Measurements from ENCODE around the gene C2orf76.
A peak's percentile ranks its signal among the peaks of the same experiment; 100 is the strongest.
"Not testable (repeated sequence)": the region's sequence is repeated elsewhere in the genome, so short reads cannot be mapped to it uniquely, and the experiment has no call there.

Gene C2orf76

DNA sequence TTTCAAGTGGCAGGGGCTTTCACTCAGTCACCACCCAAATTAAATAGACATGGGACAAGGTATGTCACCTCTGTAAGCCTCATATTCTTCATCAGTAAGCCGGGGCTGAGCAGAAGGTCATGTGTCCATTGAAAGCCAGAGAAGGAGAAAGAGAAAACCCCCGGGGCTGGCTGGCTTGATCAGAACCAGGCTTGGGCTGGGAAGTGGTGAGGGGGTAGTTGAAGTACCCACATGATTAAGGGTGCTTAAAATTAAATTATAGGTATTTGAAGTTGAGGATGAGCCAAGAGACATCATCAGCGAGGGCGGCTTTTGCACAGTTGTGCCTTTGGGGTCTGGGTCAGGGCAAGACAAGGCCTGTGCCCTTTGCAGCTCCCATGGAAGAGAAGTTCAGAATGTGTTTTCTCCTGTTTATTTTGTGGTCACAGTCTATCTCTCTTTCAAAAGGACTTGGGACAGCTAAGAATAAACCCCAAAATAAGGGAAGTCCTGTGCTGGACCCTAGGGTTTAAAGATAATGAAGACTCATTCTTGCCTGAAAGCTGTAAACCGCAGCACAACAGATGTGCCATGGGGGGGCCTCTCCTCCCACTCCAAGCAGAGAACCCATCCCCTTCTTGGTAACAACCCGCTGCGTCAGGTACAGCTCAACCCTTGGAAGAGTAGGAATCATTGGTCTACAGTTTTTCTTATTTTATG is 10.8 kb upstream of the C2orf76 start:
- DNase-seq: no peak

- no peak for DNase-seq
Measured at GRCh38 chr2:119376810-119377209, 10.2 kb upstream of the C2orf76 start.

GRCh38 chr2:119376406-119376805 is 9.8 kb upstream of the C2orf76 start:
- DNase-seq: not testable (repeated sequence)

DNA sequence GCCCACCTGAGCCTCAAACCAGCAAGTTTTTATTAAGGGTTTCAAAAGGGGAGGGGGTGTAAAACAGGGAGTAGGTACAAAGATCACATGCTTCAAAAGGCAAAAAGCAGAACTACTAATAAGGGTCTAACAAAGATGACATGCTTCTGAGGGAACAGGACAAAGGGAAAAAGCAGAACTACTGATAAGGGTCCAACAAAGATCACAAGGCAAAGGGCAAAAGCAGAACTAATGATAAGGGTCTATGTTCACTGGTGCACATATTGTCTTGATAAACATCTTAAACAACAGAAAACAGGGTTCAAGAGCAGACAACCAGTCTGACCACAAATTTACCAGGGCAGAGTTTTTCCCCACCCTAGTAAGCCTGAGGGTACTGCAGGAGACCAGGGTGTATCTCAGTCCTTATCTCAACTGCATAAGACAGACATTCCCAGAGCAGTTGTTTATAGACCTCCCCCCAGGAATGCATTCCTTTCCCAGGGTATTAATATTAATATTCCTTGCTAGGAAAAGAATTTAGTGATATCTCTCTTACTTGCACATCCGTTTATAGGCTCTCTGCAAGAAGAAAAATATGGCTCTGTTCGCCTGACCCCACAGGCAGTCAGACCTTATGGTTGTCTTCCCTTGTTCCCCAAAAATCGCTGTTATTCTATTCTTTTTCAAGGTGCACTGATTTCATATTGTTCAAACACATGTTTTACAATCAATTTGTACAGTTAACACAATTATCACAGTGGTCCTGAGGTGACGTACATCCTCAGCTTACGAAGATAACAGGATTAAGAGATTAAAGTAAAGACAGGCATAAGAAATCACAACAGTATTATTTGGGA is 7.5 kb upstream of the C2orf76 start:
- DNase-seq: not testable (repeated sequence)

DNA sequence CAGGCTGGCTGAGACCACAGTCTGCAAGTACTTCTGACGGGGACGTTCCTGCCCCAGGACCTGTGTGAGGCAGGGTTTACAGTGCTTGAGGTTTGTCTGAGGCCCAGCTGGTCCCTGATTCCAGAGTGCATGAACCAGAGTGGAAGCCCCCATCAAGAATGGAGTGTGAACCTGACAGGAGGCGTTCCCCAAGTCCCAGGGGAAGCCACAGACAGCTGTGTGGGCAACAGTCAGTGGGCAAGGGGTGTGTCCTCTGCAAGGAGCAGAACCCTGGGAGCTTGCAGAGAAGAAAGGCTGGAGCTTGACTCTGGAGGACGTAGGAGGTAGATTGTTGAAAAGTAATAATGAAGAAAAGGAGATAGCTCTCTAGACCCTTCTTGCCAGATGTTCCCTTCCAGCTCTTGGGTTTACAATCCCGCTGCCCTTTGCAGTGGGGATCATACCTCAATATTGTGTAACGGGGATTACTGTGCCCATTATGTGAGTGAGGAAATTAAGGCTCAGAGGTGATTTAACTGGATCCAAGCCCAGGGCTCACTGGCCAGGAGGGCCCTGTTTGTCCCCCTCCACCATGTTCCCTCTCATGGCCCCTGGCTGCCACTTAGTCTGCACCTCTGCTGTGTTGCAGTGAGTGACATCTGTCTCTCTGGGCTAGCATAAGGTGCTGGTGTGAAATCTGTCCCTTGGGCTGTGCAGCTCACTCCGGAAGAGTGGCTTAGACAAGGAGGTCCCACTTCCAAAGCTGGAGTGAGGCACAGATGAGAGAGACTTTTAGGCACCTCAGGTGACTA is 6.3 kb upstream of the C2orf76 start:
- no peak for DNase-seq

GRCh38 chr2:119371111-119371510 is 4.5 kb upstream of the C2orf76 start:
- no peak for DNase-seq

DNA sequence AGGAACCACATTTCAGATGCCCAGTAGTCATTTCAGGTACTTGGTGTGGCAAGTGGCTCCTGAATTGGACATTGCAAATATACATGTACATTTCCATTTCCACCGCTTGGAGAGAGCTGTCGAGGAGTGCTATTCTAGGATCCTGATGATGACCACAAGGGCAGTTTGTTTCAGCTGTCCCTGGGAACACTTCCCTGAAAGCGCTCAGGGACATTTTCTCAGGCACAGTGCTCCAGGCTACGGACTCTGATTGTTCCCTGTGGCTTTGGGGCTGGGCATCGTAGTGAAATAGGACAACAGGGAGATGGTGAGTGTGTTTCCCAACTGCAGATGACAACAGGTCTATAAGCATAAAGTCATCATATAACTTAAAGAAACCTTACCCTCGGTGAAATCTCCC is 3.2 kb upstream of the C2orf76 start:
- no peak for DNase-seq

GRCh38 chr2:119367472-119368099 is 952 bp upstream of the C2orf76 start:
- peak; percentile 29 to 30 for DNase-seq

DNA sequence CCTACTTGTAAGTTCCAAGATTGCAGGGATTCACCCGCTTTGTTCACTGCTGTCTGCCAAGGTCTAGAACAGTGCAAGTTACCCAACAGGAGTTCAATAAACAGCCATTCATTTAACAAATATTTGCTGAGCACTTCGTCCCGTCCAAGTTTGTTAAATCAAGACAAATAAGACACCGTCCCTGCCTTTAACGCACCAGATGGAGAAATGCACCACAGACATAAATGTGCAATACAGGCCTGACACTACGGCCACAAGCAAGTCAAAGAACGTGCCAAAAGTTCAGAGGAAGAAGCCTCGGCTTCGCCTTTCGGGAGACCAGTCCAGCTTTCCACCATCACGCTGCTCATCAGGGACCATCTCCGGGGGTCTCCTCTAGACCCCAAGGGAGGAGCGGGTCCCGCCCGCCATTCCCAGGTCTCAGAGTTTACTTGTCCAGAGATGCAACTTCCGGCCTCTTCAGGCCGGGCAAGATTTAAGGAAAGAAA is 429 bp downstream of the C2orf76 start:
- DNase-seq: peak; percentile 9 to 25

DNA sequence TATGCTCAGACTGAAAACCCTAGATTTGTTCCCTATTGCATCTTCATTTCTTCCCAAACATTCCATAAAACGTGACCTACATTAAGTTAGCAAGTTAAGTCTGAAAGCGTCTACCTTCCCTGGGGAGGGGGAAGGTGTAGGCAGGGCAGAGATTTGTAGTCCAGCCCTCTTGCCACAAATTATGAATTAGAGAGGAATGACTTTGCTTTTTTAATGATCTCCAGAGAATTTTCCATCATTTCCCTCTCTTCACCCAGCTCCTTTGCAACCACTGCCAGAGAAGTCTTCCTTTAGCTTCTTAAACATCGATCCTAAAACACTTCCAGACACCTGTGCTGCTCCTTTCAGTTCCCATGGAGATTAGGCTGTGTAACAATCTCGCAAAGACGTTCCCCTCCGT is 1.2 kb downstream of the C2orf76 start:
- no peak for DNase-seq

DNA sequence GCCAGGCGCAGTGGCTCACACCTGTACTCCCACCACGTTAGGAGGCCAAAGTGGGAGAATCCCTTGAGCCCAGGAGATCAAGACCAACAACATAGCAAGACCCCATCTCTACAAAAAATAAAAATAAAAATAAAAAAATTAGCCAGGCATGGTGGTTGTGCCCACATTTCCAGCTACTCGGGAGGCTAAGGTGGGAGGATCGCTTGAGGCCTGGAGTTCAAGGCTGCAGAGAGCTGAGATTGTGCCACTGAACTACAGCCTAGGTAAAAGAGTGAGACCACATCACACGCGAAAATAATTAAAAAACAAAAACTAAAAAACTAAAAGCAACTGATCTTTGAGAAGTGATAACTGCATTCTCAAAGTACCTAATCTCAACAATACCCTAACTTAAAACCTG is 1.8 kb downstream of the C2orf76 start:
- no peak for DNase-seq

- no peak for DNase-seq
Measured at GRCh38 chr2:119360423-119360966, 6.1 kb downstream of the C2orf76 start.

DNA sequence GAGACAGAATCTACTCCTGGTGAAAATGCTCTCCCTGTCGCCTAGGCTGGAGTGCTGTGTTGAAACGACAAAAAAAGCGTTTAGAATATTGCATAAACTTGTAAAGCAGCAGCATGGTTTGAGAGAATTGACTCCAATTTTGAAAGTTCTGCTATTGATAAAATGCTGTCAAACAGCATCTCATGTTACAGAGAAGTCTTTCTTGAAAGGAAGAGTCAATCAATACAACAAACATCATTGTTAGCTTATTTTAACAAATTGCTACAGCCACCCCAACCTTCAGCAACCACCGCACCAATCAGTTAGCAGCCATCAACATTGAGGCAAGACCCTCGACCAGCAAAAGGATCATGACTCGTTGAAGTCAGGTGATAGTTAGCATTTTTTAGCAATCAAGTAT is 6.9 kb downstream of the C2orf76 start:
- no peak for DNase-seq

DNA sequence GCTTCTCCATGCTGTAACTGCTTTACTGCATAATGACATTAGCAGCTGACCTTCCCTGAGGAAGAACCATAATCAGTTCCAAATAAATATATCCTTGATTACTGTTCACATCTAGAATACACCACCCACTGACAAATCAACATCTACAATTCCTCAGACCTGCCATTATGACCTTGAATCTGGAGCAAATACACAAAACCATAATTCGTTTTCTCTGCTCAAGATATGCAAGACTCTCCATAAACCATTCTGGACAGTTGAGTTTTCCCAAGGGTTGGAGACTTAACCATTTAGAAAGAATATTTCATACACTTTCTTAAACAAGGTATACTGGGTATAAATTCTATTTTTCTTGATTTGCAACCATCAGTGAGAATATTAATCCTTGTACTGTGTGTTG is 11.8 kb downstream of the C2orf76 start:
- no peak for DNase-seq

DNA sequence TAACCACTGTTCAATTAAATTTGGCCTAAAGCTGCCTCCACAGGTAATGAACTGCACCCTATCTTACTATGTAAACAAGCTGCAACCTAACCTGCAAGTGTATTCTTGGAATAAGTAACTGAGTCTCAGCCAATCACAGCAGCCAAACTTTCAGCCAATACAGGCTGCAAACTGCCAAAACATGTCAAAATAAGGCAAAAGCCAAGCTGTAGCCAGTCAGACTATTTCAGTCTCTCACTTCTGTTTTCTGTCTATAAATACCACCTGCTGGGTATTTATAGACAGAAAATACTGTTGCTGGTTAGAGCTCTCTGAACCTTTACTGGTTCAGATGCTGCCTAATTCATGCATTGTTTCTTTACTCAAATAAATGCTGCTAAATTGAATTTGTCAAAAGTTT is 14.3 kb downstream of the C2orf76 start:
- peak in 1 of 2 donors; percentile 24 for DNase-seq

- DNase-seq: no peak
Measured at GRCh38 chr2:119350311-119350998, 16.2 kb downstream of the C2orf76 start.

- no peak for DNase-seq
Measured at GRCh38 chr2:119349289-119349688, 17.3 kb downstream of the C2orf76 start.

DNA sequence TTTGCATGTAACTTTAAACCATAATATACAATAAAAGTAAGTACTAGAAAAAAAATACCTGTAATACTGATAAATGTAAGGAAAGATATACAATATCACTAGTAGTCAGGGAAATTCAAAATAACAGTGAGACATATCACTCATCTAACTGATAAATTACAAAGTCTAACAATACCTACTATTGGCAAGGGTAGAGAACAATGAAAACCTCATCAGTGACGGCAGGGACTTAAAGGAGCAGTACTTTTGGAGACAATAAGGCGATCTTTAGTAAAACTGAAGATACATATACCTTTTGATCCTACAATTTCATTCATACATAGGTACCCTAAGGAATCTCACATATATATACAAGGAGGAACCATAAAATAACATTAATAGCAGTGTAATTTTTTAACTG is 24.9 kb downstream of the C2orf76 start:
- DNase-seq: no peak

- DNase-seq: no peak
Measured at GRCh38 chr2:119339562-119339923, 27.1 kb downstream of the C2orf76 start.

DNA sequence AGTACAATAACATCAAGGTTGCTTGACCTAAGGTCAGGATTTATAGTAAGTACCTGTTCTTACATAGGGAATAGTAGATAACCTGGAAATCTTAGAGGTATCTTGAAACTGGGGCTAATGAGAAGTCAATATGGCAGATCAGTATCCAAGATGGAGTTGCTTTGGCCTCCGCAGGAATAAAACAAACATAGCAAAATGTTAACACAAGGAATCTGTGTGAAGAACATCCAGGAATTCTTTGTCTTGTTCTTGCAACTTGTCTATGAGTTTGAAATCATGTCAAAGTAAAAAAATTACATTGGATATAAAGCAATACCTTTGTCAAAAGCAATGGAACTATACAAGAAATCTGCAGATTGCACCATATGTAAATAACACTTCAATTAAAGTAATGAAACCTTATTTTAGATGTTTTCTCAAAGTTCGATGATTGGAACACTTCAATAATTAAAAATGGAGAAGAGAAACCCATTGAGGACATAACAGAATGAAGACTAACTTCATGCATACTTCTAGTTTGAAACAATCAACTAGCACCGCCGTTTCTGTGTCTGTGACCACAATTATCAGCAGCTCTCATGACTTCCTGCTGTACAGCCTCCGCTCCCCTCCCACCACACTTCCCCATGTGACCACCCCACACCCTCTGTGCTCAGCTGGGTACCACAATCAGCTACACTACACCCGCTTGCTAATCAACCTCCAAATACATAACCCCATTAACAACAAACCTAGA is 27.6 kb downstream of the C2orf76 start:
- DNase-seq: peak; percentile 49 to 63

DNA sequence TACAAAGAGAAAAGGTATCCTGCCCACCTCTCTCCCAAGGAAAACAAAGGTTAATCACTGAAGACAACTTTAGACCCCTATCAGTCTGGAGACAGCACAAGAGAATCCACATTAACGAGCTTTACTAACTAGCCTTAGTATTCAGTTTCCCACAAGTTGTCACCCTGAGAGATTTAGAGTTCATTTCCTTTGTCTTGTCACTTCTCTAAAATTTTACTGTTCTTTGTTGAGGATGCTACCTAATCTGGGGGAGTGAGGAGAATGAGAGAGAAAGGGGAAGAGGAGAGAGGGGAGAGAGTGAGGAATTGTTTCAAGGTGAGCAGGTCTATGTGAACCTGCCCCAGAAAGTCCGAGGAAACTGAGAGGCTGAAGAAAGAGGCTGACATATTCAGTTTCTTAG is 28.4 kb downstream of the C2orf76 start:
- DNase-seq: no peak

Data from CD4-positive, alpha-beta T cell treated with Interleukin-1 beta for 1 hour (primary cell).